HEK293 (cell line): ENCODE results near the gene SEC61A2.

ENCODE experiments used
- CTCF ChIA-PET: fragments of 350-600 bp; formaldehyde crosslinking; extraction: SDS; loops from one replicate; lab custom pipeline; 2021; ENCODE audit warnings: antibody characterized with exemption; lab: Yijun Ruan, JAX
- POLR2A ChIA-PET: fragments of 300-600 bp; formaldehyde crosslinking; extraction: SDS; loops from one replicate; lab custom pipeline; 2020; ENCODE audit warnings: antibody characterized with exemption, inconsistent platforms; lab: Yijun Ruan, JAX
- H3K27ac ChIP-seq: fragments of 200-500 bp; sonication (Bioruptor generic); 2 replicates; pipeline ENCODE4 v1.5.1; 2014; ENCODE audit warnings: low read depth, low read length, control low read depth, inconsistent platforms; ENCODE audit errors: extremely low read depth
- H3K36me3 ChIP-seq, 2 experiments: fragments of 200-500 bp in 1 of 2; sonication (Bioruptor generic) in 1 of 2; 1 replicate in 1 of 2; 2 replicates in 1 of 2; pipeline ENCODE4 v1.5.1; 2014 to 2017; ENCODE audit warnings: inconsistent platforms in 2 of 2, low read length in 2 of 2; ENCODE audit not compliant: control insufficient read depth in 2 of 2, insufficient read depth in 1 of 2
- H3K4me1 ChIP-seq: fragments of 200-500 bp; sonication (Bioruptor generic); 2 replicates; pipeline ENCODE4 v1.5.1; 2014; ENCODE audit warnings: mild to moderate bottlenecking, low read length, inconsistent platforms; ENCODE audit not compliant: control insufficient read depth, insufficient read depth
- H3K4me3 ChIP-seq: 2 replicates; pipeline ENCODE4 v1.5.1; 2011; ENCODE audit warnings: low read depth, mild to moderate bottlenecking, control low read depth, low read length, moderate library complexity
- H3K9me3 ChIP-seq: fragments of 200-500 bp; sonication (Bioruptor generic); 2 replicates; pipeline ENCODE4 v1.5.1; 2014; ENCODE audit warnings: low read depth, low read length, inconsistent platforms; ENCODE audit not compliant: control insufficient read depth, insufficient read depth
- BCL11B ChIP-seq: fragments of 450-650 bp; formaldehyde crosslinking; IDR thresholded peaks from 2 replicates; pipeline ENCODE4 v1.5.1; 2016; ENCODE audit warnings: low read depth, missing biosample characterization, missing genetic modification characterization
- HOXD13 ChIP-seq: sonication (generic); formaldehyde crosslinking; IDR thresholded peaks from 2 replicates; pipeline ENCODE4 v1.8.0; 2022; ENCODE audit warnings: missing genetic modification reagents, borderline replicate concordance
- REST ChIP-seq: fragments of 450-650 bp; formaldehyde crosslinking; IDR thresholded peaks from 2 replicates; pipeline ENCODE4 v1.5.1; 2016; ENCODE audit warnings: missing biosample characterization, missing genetic modification characterization
- WT1 ChIP-seq: fragments of 450-650 bp; formaldehyde crosslinking; IDR thresholded peaks from 2 replicates; pipeline ENCODE4 v1.5.1; 2016; ENCODE audit warnings: missing biosample characterization, missing genetic modification characterization
- ZBTB1 ChIP-seq: fragments of 450-650 bp; formaldehyde crosslinking; IDR thresholded peaks from 2 replicates; pipeline ENCODE4 v1.5.1; 2016; ENCODE audit warnings: missing biosample characterization, missing genetic modification characterization
- ZIC2 ChIP-seq: fragments of 450-650 bp; formaldehyde crosslinking; IDR thresholded peaks from 2 replicates; pipeline ENCODE4 v1.5.1; 2016; ENCODE audit warnings: missing biosample characterization, missing genetic modification characterization
- ZNF114 ChIP-seq: fragments of 450-650 bp; formaldehyde crosslinking; IDR thresholded peaks from 2 replicates; pipeline ENCODE4 v1.5.0; 2017; ENCODE audit warnings: missing biosample characterization, missing genetic modification characterization
- ZNF121 ChIP-seq: fragments of 450-650 bp; formaldehyde crosslinking; IDR thresholded peaks from 2 replicates; pipeline ENCODE4 v1.5.1; 2016; ENCODE audit warnings: missing biosample characterization, missing genetic modification characterization
- ZNF18 ChIP-seq: fragments of 450-650 bp; formaldehyde crosslinking; IDR thresholded peaks from 2 replicates; pipeline ENCODE4 v1.5.1; 2016; ENCODE audit warnings: missing biosample characterization, missing genetic modification characterization
- ZNF19 ChIP-seq: fragments of 450-650 bp; formaldehyde crosslinking; IDR thresholded peaks from 2 replicates; pipeline ENCODE4; 2016; ENCODE audit warnings: missing biosample characterization, missing genetic modification characterization, low read depth
- ZNF2 ChIP-seq: fragments of 450-650 bp; formaldehyde crosslinking; IDR thresholded peaks from 2 replicates; pipeline ENCODE4 v1.5.1; 2016; ENCODE audit warnings: missing biosample characterization, missing genetic modification characterization
- ZNF335 ChIP-seq: fragments of 450-650 bp; formaldehyde crosslinking; conservative IDR thresholded peaks from 2 replicates; pipeline ENCODE4 v1.5.1; 2016; ENCODE audit warnings: missing biosample characterization, missing genetic modification characterization
- ZNF391 ChIP-seq: fragments of 450-650 bp; formaldehyde crosslinking; IDR thresholded peaks from 2 replicates; pipeline ENCODE4 v1.5.1; 2016; ENCODE audit warnings: low read depth, missing biosample characterization, missing genetic modification characterization, borderline replicate concordance
- ZNF404 ChIP-seq: fragments of 450-650 bp; formaldehyde crosslinking; IDR thresholded peaks from 2 replicates; pipeline ENCODE4 v1.5.1; 2017; ENCODE audit warnings: missing biosample characterization, missing genetic modification characterization
- ZNF513 ChIP-seq: fragments of 450-650 bp; IDR thresholded peaks from 2 replicates; pipeline ENCODE4 v1.5.1; 2018; ENCODE audit warnings: missing biosample characterization, missing genetic modification characterization
- ZNF530 ChIP-seq: fragments of 450-650 bp; formaldehyde crosslinking; IDR thresholded peaks from 2 replicates; pipeline ENCODE4 v1.5.1; 2016; ENCODE audit warnings: low read depth, missing biosample characterization, missing genetic modification characterization
- ZNF585B ChIP-seq: fragments of 450-650 bp; formaldehyde crosslinking; IDR thresholded peaks from 2 replicates; pipeline ENCODE4 v1.5.1; 2016; ENCODE audit warnings: missing biosample characterization, missing genetic modification characterization
- ZNF664 ChIP-seq: fragments of 450-650 bp; formaldehyde crosslinking; IDR thresholded peaks from 2 replicates; pipeline ENCODE4 v1.5.1; 2016; ENCODE audit warnings: missing biosample characterization, missing genetic modification characterization
- ZNF692 ChIP-seq: fragments of 450-650 bp; formaldehyde crosslinking; IDR thresholded peaks from 2 replicates; pipeline ENCODE4 v1.5.1; 2016; ENCODE audit warnings: missing biosample characterization, missing genetic modification characterization

SEC61A2 gene

GRCh38 chr10:12165036-12165435, 35.6 kb downstream of the SEC61A2 start:
- ChIA-PET CTCF (interaction anchor here (0.6 kb wide), 1 partner anchor 50 kb away, joined by 3 read pairs; no protein-coding TSS in a partner anchor), POLR2A (no interaction called here)
- H3K36me3 ChIP-seq: peaks cover 58 to 93% of the 10 kb centered on the region in 2 experiments
- H3K27ac ChIP-seq: no peak overlapping the region
- TF ChIP-seq ZNF2 (no peak), ZNF513 (tag by site-specific recombination) (peak; percentile 72), ZNF18 (tag by site-specific recombination) (no peak), ZNF404 (no peak), WT1 (tag by site-specific recombination) (no peak), ZBTB1 (tag by site-specific recombination) (no peak)
- H3K4me3 ChIP-seq: no peak overlapping the region
- no peaks in the 10 kb centered on the region for H3K9me3 ChIP-seq
- no peaks in the 10 kb centered on the region for H3K4me1 ChIP-seq

- no peaks in the 10 kb centered on the region for H3K9me3 ChIP-seq
- peaks cover 54 to 95% of the 10 kb centered on the region in 2 experiments for H3K36me3 ChIP-seq
- TF ChIP-seq ZNF335 (tag by site-specific recombination) (no peak), ZNF585B (tag by site-specific recombination) (no peak), ZNF664 (no peak), ZNF19 (tag by site-specific recombination) (no peak), ZNF513 (tag by site-specific recombination) (no peak), ZNF692 (no peak), ZNF121 (tag by site-specific recombination) (no peak), ZNF530 (tag by site-specific recombination) (no peak), BCL11B (tag by site-specific recombination) (no peak), ZNF391 (tag by site-specific recombination) (no peak), REST (tag by site-specific recombination) (no peak), ZIC2 (tag by site-specific recombination) (no peak), ZNF114 (no peak), HOXD13 (CRISPR knock-in tag) (no peak)
- no peaks in the 10 kb centered on the region for H3K4me1 ChIP-seq
- H3K4me3 ChIP-seq: no peak overlapping the region
- H3K27ac ChIP-seq: no peak overlapping the region
- ChIA-PET POLR2A (no interaction called here), CTCF (no interaction called here)
Observed at GRCh38 chr10:12165999-12166775, 36.7 kb downstream of the SEC61A2 start.
